Hematopoietic multipotent progenitor cell treated with erythropoietin and hydrocortisone succinate and interleukin-3 and kit ligand, for 4 days (in vitro differentiated cells): Measurements from ENCODE around the gene TXN.
"Not testable (repeated sequence)": the region's sequence is repeated elsewhere in the genome, so short reads cannot be mapped to it uniquely, and the experiment has no call there.

Experiments used
- DNase-seq: peaks from one replicate; pipeline ENCODE4 v3.0.0-alpha.2; 2015

Gene TXN

GRCh38 chr9:110207071-110207641 is 49.2 kb downstream of the TXN start:
- no peak for DNase-seq

- DNase-seq, result no peak
Measured at GRCh38 chr9:110206389-110206788, 49.9 kb downstream of the TXN start.

- peak; percentile 59 for DNase-seq
Measured at GRCh38 chr9:110205612-110206011, 50.7 kb downstream of the TXN start.

- no peak for DNase-seq
Measured at GRCh38 chr9:110202232-110202631, 54.1 kb downstream of the TXN start.

- no peak for DNase-seq
Measured at GRCh38 chr9:110199643-110200042, 56.7 kb downstream of the TXN start.

GRCh38 chr9:110198357-110198756 is 58.0 kb downstream of the TXN start:
- no peak for DNase-seq

GRCh38 chr9:110197330-110198187 is 58.7 kb downstream of the TXN start:
- no peak for DNase-seq

- DNase-seq, result not testable (repeated sequence)
Measured at GRCh38 chr9:110196084-110196499, 60.2 kb downstream of the TXN start.
